ENCODE results near the gene RGL1. TPM values are rescaled to one million over a fixed set of nuclear protein-coding genes. Genes with fewer than 3 reads are reported as not detected.

The RGL1 gene
- total RNA-seq, 1 donor from 2014 or later = 17.0 TPM

DNA sequence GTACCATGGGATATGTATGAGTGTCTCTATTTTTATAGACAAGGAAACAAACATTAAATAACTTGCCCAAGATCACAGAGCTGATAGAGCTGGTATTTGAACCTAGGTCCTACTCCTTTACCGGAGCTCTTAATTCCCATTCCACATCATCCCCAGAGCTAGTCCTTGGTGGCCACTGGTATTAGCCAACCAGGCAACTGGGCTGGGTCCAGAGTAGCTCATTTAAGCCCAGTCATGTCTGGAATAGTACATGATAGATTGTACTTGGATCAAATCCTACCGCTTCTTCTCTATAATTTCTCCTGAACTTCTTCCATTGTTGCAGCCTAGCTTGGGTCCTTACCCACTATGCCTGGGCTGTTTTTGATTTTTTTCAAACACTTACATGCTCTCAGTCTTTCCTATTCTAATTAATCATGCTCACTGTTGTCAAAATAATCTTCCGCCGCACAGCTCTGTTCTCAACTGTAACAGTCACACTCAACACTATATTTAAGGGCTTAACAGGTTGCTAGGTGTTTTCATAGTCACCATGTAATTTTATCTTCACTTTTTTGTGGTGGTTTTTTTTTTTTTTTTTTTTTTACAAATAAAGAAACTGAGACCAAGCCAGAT, 152.4 kb downstream of the RGL1 start:
- Mint-ChIP-seq H3K4me1 (ENCODE audit: unreplicated experiment) (no peaks in the 10 kb centered on the region), H3K4me3 (no peak overlapping the region), H3K27ac (no peak overlapping the region), H3K27me3 (no peaks in the 10 kb centered on the region), H3K9me3 (no peaks in the 10 kb centered on the region), H3K36me3 (no peaks in the 10 kb centered on the region)
- TF ChIP-seq, protein P1, sequence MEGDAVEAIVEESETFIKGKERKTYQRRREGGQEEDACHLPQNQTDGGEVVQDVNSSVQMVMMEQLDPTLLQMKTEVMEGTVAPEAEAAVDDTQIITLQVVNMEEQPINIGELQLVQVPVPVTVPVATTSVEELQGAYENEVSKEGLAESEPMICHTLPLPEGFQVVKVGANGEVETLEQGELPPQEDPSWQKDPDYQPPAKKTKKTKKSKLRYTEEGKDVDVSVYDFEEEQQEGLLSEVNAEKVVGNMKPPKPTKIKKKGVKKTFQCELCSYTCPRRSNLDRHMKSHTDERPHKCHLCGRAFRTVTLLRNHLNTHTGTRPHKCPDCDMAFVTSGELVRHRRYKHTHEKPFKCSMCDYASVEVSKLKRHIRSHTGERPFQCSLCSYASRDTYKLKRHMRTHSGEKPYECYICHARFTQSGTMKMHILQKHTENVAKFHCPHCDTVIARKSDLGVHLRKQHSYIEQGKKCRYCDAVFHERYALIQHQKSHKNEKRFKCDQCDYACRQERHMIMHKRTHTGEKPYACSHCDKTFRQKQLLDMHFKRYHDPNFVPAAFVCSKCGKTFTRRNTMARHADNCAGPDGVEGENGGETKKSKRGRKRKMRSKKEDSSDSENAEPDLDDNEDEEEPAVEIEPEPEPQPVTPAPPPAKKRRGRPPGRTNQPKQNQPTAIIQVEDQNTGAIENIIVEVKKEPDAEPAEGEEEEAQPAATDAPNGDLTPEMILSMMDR (conservative IDR thresholded peaks at IDR 0.05) = no peak
- no peak for DNase-seq (ENCODE audit: extremely low spot score, unreplicated experiment)

DNA sequence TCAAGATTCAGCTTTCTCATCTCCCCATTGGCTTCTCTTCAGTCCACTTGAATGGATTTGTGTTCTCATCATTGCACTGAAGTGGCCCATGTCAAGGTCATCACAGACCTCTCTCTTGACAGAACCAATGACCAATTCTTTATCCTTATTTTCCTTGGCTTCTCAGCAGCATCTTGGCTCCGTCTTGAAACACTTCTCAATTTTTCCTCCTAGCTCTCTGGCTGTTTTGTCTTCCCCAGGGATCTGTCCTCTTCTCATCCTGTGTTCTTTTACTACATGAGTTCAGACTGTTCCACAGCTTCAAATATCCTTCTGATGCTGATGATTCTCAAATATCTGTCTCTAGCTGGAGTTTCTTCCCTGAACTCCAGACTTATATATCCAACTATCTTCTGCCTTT, 154.0 kb downstream of the RGL1 start:
- Mint-ChIP-seq H3K36me3 (no peaks in the 10 kb centered on the region), H3K4me3 (no peak overlapping the region), H3K4me1 (ENCODE audit: unreplicated experiment) (no peaks in the 10 kb centered on the region), H3K27me3 (no peaks in the 10 kb centered on the region), H3K9me3 (no peaks in the 10 kb centered on the region), H3K27ac (no peak overlapping the region)
- DNase-seq (ENCODE audit: extremely low spot score, unreplicated experiment) = no peak
- TF ChIP-seq, protein P1 (conservative IDR thresholded peaks at IDR 0.05) = no peak

DNA sequence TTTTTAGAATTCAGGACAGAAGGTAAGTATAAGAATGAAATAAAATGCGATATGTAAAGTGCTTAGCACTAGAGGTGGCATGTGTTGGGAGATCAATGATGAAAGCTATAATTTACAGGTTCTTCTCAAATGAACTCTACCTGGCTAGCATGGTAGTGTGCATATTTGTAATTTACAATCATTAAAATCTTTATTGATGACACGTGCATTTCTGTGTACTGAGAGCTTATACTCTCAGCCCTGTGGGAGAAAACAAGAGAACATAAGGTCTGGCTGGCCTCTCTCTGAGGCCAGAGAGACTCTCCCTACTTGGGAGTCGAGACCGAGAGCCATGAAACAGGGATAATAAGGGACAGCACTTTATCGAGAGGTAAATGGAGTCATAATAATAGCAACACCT, 156.2 kb downstream of the RGL1 start:
- no peaks in the 10 kb centered on the region for H3K36me3 Mint-ChIP-seq
- TF ChIP-seq, protein P1 (conservative IDR thresholded peaks at IDR 0.05) = no peak
- H3K9me3 Mint-ChIP-seq = no peaks in the 10 kb centered on the region
- no peak for DNase-seq (ENCODE audit: extremely low spot score, unreplicated experiment)
- no peak overlapping the region for H3K27ac Mint-ChIP-seq
- no peak overlapping the region for H3K4me3 Mint-ChIP-seq
- H3K27me3 Mint-ChIP-seq = no peaks in the 10 kb centered on the region
- H3K4me1 Mint-ChIP-seq (ENCODE audit: unreplicated experiment) = peaks cover 3% of the 10 kb centered on the region

DNA sequence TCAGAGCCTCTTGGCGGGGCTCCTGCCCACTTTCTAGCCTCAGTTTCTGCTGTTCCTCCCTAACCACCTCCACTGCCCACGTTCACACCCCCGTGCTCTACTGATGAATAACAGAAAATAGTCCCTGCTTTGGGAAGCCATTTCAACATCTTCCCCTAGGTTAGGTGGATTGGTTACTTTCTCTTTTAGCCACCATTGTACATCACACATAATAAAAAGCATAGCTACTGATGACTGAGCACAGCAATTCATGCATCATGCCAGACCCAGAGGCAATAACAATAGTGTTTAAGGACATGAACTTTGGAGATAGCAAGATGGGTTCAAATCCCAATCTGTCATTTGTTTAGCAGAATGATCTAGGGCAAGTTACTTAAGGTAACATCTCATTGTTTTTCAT, 158.0 kb downstream of the RGL1 start:
- H3K36me3 Mint-ChIP-seq = no peaks in the 10 kb centered on the region
- no peak overlapping the region for H3K27ac Mint-ChIP-seq
- peaks cover 3% of the 10 kb centered on the region for H3K4me1 Mint-ChIP-seq (ENCODE audit: unreplicated experiment)
- no peaks in the 10 kb centered on the region for H3K27me3 Mint-ChIP-seq
- H3K4me3 Mint-ChIP-seq = no peak overlapping the region
- H3K9me3 Mint-ChIP-seq = no peaks in the 10 kb centered on the region
- TF ChIP-seq, protein P1 (conservative IDR thresholded peaks at IDR 0.05) = no peak
- DNase-seq (ENCODE audit: extremely low spot score, unreplicated experiment) = no peak

DNA sequence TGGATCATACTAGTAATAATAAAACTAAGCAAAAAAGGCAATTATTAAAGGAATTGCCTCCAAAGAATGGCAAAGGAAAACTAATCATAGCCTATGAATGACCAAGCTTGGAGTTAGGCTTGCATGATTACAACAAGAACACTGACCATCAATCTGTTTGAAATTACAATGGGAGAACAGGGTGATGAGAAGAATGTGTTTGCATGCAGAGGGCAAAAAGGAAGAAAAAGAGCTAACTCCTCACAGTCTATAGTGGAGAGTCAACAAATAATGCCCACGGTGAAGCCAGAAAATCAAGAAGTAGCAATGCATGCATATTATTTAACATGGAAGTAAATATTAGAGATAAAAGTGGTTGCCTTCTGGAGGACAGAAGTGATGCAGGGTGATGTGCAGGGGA, 160.8 kb downstream of the RGL1 start:
- Mint-ChIP-seq H3K9me3 (no peaks in the 10 kb centered on the region), H3K36me3 (no peaks in the 10 kb centered on the region), H3K27me3 (no peaks in the 10 kb centered on the region), H3K4me3 (no peak overlapping the region), H3K27ac (no peak overlapping the region), H3K4me1 (ENCODE audit: unreplicated experiment) (peaks cover 7% of the 10 kb centered on the region)
- DNase-seq (ENCODE audit: extremely low spot score, unreplicated experiment) = no peak
- TF ChIP-seq, protein P1 (conservative IDR thresholded peaks at IDR 0.05) = no peak

DNA sequence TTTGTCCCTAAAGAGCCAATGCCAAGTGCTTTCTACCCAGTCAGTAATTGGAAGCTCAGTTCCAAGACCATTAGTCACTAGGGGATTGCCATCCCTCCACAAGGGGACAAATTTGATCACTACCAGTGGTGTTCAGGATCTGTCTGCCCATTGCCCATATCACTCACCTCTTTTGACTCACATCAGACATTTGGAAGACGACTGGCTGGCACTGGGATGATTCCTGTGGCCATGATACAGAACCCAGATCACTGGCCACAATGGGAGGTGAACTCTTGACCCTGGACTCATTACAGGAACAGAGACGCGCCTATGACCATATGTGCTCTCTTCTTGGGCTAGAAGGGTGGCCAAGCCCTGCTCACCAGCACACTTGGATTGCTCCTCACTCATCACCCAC, 161.6 kb downstream of the RGL1 start:
- H3K9me3 Mint-ChIP-seq = no peaks in the 10 kb centered on the region
- H3K36me3 Mint-ChIP-seq = no peaks in the 10 kb centered on the region
- H3K4me1 Mint-ChIP-seq (ENCODE audit: unreplicated experiment) = peaks cover 10% of the 10 kb centered on the region
- no peak overlapping the region for H3K4me3 Mint-ChIP-seq
- TF ChIP-seq, protein P1 (conservative IDR thresholded peaks at IDR 0.05) = no peak
- no peaks in the 10 kb centered on the region for H3K27me3 Mint-ChIP-seq
- H3K27ac Mint-ChIP-seq = no peak overlapping the region
- no peak for DNase-seq (ENCODE audit: extremely low spot score, unreplicated experiment)
